Subcutaneous adipose tissue (tissue), 4 donors: Measurements from ENCODE around the gene SLC9A3. TPM values are rescaled to one million over a fixed set of nuclear protein-coding genes. Genes with fewer than 3 reads are reported as not detected.

Experiments
- CTCF ChIP-seq: fragments of 450-650 bp; IDR thresholded peaks from one replicate; pipeline ENCODE4 v1.5.1; 2016; ENCODE audit warnings: low read depth, mild to moderate bottlenecking, control low read depth, antibody characterized with exemption, moderate library complexity
- total RNA-seq, 4 donors: library from RNA; depleted of rRNA; stranded (reverse); fragments of >200 nt; gene quantifications; one replicate each; pipeline ENCODE4 v1.1.0, GENCODE V29; 2016

Gene SLC9A3
- total RNA-seq, 4 donors from 2014 or later, result 1.3 to 2.3 (median 1.6) TPM

GRCh38 chr5:445591-445990, 78.7 kb downstream of the SLC9A3 start:
- no peak for TF ChIP-seq CTCF

GRCh38 chr5:444226-444625, 80.0 kb downstream of the SLC9A3 start:
- no peak for TF ChIP-seq CTCF

GRCh38 chr5:443239-444151, 80.8 kb downstream of the SLC9A3 start:
- TF ChIP-seq CTCF, result no peak

- no peak for TF ChIP-seq CTCF
Observed at GRCh38 chr5:442335-443238, 81.7 kb downstream of the SLC9A3 start, which contains the start of gene EXOC3. TSS of gene EXOC3 (plus strand) at chr5:443176. CDS start at chr5:446206, 3,030 bp downstream.

GRCh38 chr5:441996-442334, 82.3 kb downstream of the SLC9A3 start:
- TF ChIP-seq CTCF, result no peak

- TF ChIP-seq CTCF, result no peak
Observed at GRCh38 chr5:440401-441201, 83.6 kb downstream of the SLC9A3 start.
